HK-2 (cell line): ENCODE data around the gene OTUB2.

ENCODE experiments used
- DNase-seq: peaks from one replicate; pipeline ENCODE4 v3.0.0-alpha.2; 2018; ENCODE audit not compliant: unreplicated experiment

Gene OTUB2

DNA sequence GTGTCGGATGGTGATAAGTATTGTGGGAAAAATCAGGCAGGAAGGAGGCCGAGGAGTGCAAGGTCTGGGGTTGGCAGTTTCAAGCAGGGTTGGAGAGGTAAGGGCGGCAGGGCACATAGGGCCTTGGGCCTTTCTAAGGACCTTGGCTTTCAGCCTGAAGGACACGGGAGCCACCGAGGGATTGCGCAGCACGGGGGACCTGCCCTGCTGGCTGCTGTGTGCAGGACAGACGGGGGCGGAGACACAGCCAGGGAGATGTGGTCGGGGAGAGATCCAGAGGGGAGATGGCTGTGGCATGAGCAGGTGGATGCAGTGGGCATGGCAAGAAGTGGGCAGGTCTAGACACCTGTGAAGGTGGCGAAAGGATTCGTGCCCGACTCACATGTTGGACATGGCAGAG lies 14.7 kb downstream of the OTUB2 start:
- DNase-seq = no peak

DNA sequence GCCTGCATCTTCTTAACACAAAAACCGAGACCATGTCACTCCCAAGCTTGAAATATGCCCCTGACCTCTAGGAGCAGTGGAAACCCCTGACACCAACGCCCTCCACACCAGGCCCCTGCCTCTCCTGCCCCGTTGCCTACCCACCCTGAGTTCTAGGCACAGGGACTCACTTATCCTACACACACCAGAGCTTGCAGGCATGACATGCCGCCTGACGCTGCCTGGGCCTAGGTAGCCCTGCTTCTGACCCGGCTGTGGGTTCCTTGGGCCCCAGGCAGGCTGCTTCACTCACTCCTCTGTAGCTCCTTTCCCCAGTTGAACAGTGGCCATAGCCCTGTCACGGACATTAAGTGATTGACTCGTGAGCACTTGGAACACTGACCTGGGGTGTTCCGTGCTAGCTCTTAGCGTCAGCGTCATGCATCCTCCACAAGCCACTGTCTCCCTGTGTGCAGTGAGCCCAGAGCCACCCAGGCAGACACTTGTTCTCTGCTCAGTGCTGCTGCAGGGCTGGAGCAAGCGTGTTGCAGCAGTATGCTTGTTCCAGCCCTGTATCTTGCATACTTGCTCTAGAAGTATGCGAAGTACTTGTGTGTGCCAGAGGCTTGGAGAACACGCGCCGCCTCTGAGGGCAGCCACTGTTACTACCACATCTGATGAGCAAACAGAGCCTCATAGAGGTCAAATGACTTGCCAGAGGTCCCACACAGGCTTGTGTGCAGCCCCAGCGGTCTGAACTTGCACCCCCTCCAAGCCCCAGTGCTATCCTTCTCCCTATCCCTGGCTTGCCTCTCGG lies 15.6 kb downstream of the OTUB2 start:
- no peak for DNase-seq

DNA sequence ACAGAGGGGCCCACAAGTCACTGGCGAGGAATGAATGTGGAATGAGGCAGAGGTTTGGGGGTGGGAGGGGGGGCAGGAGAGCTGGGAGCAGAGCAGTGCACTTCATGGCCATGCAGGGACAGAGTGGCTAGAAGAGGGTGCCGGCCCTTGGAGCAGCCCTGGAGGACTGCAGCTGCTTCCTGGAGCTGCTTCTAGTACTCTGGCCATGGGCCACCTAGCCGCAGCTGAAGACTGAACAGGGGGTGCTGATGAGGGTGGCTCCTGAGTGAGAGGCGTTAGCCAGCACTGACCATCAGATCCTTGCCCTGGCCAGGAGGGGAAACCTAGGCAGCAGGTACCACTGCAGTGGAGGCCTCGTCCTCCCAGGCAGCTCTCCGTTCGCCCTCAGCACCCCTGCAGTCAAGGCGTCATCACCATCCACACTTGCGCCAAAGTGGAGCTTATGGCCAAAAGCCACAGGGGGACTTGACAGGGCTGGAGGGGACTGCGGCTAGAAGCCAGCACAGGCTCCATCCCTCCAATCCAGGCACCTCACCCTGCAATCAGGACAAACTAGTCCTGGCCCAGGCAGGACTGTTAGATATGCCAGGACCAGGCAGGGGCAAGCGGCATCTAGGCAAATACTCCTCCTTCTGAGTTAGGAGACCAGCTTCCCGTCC lies 16.4 kb downstream of the OTUB2 start:
- no peak for DNase-seq

DNA sequence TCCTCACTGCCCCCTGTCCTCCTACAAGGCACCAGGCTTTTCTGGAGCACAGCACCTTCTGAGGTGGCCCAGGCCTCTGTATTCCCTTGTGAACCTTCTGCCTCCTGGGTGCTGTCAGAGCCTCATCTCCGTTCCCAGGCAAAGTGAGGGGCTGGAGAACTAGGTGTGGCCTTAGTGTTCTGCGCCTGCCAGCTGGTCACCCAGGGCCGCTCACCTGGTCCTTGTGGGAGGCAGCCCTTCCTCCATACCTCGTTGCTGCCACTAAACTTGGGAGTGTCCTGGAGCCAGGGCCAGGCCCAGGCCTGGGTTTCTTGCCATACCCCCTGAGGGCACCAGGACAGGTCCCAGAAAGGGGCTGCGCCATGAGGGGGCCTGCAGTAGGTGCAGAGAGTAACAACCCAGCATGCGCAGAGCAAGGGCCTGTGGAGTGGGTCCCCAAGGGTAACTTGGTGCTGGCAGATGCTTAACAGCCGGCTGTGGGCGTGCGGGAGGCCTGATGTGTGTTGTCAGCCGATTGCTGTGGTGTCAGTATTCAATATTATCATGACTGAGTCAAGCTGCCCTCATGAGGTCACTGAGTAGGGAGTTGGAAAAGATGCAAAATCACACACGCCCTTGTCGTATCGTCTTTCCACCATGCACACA lies 17.1 kb downstream of the OTUB2 start:
- no peak for DNase-seq

DNA sequence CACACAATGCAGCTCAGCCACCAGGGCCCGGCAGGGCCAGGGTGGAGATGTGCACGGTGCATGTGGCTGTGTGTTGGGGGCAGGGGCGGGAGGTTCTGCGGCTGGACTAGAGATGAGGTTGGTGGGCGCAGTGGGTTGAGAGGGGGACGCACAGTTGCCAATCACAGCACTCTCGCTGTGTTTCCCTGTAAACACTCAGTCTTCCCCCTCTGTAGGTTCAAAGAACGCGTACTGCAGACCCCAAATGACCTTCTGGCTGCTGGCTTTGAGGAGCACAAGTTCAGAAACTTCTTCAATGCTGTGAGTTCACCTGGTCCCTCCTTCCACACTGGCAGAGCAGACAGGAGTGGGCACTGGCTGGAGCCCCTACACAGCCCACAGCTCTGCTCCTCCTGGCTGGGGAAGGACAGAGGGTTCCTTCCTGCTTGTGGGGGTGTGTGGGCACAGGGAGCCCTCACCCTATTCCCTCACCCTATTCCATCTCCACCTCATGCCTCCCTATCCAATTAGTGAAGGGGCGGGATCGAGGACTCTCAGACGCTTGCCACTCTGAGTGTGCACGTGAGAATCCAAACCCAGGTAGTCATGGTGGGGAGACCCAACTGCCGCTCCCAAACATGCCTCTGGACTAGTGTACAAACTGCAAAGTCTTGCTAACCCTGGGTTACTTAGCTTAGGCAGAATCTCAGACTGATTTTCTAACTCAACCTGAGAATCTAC lies 17.8 kb downstream of the OTUB2 start:
- DNase-seq = no peak

DNA sequence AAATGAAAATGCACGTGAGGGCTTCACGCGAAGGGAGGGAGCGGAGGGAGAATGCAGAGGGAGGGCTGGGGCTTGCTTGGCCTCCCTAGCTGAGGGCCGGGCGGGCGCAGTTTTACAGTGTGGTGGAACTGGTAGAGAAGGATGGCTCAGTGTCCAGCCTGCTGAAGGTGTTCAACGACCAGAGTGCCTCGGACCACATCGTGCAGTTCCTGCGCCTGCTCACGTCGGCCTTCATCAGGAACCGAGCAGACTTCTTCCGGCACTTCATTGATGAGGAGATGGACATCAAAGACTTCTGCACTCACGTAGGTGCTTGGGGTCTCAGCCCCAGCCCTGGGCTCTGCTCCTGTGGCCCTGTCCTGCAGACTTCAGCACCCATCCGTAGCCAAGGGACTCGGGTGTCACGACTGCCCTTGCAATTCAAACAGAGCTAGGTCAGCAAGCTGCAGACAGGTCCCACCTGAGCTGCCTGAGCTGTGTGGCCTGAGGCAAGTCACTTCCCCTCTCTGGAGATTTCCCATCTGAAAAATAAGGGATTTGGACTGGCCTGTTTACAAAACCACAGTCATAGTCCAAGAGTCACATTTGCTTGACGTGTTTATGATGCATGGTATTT lies 18.4 kb downstream of the OTUB2 start:
- no peak for DNase-seq

DNA sequence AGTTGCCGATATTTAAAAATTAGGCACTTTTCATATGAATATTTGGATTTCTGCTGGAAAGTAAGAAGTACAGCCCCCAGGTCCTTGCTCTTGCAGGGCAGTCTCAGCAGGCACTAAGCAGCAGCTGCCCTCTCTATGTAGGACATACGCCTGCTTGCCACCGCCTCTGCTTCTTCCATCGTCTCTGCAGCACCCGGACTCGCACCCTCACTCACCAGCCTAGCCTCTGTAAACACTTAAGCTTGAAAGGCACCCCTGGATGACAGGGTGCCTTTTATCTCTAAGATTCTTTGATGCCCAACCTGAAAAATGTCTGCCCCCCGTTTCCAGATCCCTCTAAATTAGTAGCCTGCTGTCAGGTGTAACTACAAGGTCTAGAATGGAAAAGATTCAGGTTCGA lies 19.0 kb downstream of the OTUB2 start:
- DNase-seq = no peak

DNA sequence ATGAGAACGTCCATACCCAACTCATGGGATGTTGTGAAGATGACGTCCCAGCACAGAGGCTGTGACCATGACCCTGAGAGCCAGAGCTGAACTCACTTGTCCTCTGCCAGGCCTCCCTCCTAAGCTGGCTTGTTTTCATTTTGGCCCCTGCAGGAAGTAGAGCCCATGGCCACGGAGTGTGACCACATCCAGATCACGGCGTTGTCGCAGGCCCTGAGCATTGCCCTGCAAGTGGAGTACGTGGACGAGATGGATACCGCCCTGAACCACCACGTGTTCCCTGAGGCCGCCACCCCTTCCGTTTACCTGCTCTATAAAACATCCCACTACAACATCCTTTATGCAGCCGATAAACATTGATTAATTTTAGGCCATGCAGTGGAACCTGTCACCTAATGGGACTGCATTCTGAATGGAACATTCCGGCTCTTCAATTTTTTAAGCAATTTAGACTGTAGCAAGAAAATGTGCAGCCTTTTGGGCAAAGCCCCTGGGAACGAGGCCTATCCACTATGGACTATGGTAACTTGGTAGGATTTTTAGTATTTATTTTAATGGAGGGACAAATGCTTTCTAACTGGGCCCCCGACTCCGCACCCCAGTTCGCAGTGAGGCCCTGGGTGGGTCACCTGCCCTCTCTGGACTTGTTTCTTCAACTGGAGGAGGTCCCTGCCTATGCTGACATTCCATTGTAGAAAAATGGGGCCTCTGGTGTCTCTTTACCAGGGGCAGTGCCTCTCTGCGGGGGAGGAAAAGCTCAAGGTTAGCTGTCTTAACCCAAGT lies 19.6 kb downstream of the OTUB2 start:
- no peak for DNase-seq

DNA sequence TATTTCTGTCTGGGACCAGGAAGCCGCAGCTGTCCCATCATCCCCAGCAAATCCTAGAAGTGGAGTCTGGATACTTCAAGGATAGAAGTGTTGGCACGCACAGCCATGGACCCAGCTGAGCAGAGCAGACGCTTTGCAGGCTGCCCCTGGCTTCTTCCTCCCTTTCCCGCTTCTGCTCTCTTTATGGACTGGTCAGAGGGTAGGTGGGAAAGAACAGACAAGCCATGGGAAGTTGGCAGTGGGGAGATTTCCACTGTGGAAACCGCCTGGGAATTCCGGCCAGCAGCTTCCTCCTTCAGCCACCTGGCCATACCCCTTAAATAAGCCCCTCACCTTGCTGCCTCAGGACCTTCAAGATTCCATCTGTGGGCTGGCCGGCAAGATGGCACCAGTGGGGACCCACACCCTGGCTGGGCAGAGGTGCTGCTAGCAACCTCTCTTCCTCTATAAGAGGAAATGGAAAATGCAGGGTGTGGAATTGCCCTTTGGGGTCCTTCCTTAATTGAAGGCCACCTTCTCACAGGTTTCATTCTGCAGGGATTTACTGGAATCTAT lies 20.6 kb downstream of the OTUB2 start:
- DNase-seq = no peak

DNA sequence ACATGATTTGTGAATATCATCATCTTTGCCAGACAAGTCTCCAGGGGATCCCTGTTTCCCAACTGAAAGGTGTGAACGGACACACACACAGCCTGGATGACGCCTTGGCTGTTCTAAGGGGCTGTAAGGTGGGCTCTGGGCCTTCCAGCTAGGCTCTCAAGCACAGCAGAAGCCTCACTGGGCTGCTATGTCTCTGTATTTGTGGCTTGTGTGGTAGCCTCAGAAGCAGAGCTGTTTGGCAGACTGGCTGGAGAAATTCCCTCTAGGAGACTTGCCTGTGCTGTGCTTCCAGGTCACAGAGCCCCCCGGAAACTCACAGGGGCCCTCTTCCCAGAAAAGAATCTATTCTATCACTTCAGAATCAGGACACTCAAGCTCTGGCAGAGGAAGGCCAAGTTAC lies 21.4 kb downstream of the OTUB2 start:
- no peak for DNase-seq

DNA sequence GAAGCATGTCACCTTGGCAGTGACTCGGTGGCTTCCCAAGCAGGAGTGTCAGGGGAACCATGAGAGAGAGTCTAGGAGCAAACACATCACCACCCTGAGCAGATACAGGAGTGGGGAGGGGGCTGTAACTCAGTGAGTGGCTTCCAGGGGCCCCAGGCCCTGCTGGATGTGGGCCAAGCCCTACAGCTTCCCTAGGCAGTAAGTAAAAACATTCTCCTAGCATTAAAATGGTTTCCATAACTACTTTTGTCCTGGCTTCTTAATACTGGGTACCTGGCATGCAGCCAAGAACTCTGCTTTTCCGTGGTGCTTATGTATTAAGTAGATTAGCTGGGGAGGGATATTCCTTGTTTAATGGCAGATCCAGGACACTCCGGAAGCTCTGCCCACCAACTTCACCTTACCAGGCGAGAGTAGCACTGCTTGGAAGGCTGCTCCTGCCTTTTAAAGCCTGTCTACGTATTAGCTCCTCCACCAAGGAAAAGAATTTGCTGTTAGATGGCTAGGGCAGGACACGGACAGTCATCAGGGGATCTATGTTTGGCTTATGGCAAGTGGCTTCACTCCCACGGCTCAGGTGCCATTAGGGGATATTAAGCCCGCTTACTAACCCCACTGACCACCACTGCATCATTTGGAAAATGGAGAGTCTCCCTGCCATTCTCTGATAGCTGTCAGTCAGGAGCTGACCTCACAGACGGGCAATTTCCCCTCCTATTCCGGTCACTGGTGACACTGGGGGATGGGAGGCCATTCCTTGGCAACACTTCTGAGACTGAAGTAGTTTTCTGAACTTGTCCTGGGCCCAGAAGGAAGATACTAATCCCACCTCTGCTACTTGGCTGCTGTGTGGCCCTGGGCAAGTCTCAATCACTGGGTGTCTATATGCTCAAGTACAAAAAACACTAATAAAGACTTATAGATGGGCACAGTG lies 22.8 kb downstream of the OTUB2 start:
- DNase-seq = no peak

DNA sequence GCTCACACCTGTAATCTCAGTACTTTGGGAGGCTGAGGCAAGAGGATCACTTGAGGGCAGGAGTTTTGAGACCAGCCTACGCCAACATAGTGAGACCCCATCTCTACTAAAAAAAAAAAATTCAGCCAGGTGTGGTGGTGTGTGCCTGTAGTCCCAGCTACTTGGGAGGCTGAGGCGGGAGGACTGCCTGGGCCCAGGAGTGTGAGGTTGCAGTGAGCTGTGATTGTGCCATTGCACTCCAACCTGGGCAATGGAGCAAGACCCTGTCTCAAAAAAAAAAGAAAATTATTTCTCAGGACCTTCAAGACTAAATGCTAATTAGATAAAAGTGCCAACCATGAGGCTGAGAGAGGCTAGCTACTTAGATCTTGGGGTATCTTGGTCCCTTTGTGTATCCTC lies 23.5 kb downstream of the OTUB2 start:
- no peak for DNase-seq

DNA sequence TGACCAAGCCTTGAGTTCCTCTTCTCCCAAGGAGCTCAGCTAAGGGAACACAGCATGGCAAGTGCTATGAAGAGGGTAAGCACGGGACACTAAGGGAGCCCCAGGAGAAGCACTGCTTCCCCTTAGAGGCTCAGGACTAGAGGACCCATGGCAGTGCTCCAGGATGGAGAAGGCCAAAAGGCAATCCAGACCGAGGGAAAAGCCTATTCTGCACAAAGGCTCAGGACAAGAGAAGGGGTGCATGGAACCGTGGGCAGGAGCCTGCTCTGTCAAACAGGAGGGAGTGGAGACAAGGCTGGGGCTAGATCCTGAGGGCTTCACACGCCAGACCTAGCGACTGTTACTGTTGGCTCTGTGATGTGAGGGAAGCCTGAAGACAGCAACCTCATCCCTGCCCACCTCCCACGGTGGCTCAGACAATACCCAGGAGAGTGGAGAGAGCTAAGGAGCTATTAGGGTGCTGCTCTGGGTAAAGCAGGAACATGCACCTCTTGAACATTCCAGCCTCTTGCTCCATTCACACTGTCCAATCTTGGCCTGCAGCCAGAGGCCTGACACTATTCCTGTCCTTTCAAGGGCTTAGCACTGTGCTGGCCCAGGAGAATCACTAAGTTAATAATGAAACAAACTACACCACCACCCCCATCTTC lies 24.2 kb downstream of the OTUB2 start:
- peak; percentile 73 for DNase-seq

DNA sequence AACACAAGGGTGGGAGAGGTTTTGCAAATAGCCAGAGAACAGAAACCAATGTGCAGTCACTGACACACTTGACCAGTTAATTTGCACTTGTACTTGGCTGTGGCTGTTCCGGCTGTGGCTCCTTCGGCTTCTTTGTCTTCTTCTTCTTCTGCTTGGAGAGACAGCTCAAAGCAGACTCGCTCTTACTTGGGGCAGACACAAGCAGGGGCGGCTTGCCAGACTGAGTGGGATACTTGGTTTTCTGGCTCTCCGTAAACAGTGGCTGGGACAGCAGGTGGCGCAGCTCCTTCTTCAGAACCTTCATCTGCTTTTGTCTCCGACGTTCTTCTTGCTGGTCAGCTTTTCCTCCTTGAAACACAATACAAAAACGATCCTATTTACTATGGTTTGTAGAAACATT lies 25.0 kb downstream of the OTUB2 start:
- DNase-seq = no peak

DNA sequence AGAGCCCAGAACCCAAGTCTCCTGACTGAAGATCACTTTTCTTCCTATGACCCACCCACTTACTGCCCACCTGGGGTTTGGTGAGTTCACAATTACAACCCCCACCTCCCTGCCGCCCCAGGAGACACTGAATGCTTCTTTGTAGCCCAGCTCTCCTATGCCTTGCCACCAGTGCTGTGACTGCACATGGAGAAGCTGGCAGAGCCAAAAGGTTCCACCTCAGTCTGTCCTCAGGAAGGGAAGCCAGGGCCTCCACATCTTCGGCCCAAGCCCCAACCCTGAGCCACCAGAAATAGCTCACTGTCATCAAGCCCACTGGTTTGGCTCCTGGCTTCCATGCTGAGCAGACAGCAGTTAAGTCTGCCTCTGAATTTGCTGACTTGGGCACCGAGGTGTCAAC lies 25.6 kb downstream of the OTUB2 start:
- no peak for DNase-seq

DNA sequence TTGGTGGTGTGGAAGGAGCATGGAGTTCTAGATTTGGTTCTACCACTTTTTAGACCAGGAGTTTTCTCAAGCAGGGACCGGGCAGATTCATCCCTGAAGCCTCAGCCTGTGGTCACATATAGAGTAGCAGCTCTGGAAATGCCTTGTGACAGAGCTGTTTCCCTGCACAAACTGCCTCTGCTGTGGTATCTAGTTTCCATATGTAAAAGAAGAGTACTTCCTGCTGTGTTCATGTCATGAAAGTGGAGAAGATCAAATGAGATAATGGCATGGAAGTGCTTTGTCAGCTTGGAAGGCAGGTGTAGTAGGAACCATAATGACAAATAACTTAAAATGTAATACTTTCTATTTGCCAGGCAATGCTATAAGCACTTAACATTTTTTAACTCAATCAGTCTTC lies 26.1 kb downstream of the OTUB2 start:
- DNase-seq = no peak

DNA sequence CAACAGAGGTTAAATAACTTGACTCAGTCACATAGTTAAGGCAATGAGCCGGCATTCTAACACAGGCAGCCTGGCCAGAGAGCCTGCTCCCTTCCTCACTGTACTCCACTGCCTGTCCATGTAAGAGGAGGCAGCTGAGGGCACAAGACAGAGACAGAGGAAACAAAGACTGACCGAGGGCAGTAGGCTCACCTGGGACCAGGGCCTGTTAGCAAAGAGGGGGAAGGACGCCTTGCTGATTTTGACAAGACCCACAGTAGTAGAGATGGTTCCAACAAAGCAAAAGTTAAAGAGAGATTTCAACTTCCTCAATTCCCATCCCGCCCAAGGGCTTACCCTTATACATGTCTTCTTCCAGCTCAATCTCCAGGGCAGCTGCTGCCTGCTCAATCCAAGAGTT lies 26.5 kb downstream of the OTUB2 start:
- no peak for DNase-seq

DNA sequence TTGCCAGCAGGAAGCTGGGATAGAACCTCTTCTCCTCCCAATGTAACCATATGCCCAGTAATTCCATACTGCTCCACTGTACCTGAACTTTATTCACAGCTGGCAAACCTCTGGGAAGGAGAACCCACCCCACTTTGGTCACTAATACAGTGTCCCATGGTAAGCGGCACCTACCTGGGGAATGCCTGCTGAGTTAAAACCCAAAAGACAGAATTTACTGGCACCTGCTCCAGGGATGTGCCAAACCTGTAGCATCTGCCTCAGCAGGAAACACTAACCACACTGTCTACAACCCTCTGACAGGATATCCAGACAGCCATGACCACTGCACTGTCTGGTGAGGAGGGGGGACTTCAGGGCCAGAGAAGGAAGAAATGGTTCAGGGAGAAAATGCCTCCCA lies 28.3 kb downstream of the OTUB2 start:
- no peak for DNase-seq

DNA sequence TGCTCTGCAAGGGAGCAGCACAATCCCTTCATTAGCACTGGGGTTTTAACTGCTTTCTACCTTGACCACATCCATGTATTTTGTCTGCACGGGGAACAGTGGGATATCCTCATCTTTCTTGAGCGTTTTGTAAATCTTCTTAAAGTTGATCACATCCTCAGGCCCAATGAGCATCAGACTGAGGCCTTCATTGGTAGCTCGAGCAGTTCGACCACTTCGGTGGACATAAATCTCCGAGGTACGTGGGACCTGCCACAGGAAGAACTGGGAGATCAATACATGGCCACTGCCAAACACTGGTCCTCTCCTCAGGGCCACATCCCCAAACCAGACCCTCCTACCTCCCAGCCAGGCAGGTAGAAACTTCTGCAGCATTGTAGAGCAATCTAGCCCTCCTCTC lies 28.8 kb downstream of the OTUB2 start:
- DNase-seq = no peak
